Left lung (tissue), 10 donors: ENCODE measurements around the gene SRPK2. TPM values are rescaled to one million over a fixed set of nuclear protein-coding genes. Genes with fewer than 3 reads are reported as not detected.

ENCODE experiments used
- ATAC-seq: fragments of 200-7000 bp; cut with Tn5 transposase; one replicate; pipeline ENCODE4 v1.9.1; 2020; ENCODE audit warnings: moderate library complexity
- DNase-seq, 4 donors: peaks; one replicate each; pipeline ENCODE4 v3.0.0-alpha.2; 2013 to 2020
- H3K27ac ChIP-seq, 2 donors: fragments of 200-600 bp; sonication (generic) in 1 of 2; one replicate each; pipeline versions ENCODE4 v1.5.0 to v1.8.0; 2020 to 2021
- H3K27me3 ChIP-seq, 2 donors: fragments of 200-600 bp; sonication (generic) in 1 of 2; one replicate each; pipeline versions ENCODE4 v1.5.0 to v1.8.0; 2020 to 2021
- H3K36me3 ChIP-seq, 2 donors: fragments of 200-600 bp; sonication (generic) in 1 of 2; one replicate each; pipeline versions ENCODE4 v1.5.0 to v1.8.0; 2020 to 2021
- H3K4me1 ChIP-seq, 2 donors: fragments of 200-600 bp; one replicate each; pipeline ENCODE4 v1.8.0; 2021
- H3K4me3 ChIP-seq, 2 donors: fragments of 200-600 bp; sonication (generic) in 1 of 2; one replicate each; pipeline versions ENCODE4 v1.5.0 to v1.8.0; 2020 to 2021; ENCODE audit warnings: mild to moderate bottlenecking in 1 of 2
- H3K9me3 ChIP-seq, 2 donors: fragments of 200-600 bp; sonication (generic) in 1 of 2; one replicate each; pipeline versions ENCODE4 v1.5.0 to v1.8.0; 2020 to 2021
- intact Hi-C, 2 donors: fragments of 100-400 bp; cut with DNase I; formaldehyde crosslinking; loops; one replicate each; pipeline versions ENCODE4 v1.11.2 to v1.14.2; 2022
- polyA plus RNA-seq, 6 donors: library from polyadenylated mRNA; unstranded; fragments of 120-200 nt; gene quantifications; one replicate each; pipeline ENCODE4 v1.2.1, GENCODE V29; 2013; ENCODE audit not compliant: insufficient read length in 6 of 6
- total RNA-seq, 2 donors: library from RNA; stranded (reverse); fragmentation: NEBNext Ultra II Directional; extraction: Animal tissue kit (Norgen Biotek cat#: 25700); gene quantifications; one replicate each; pipeline ENCODE4 v1.2.1, GENCODE V29; 2021
- TF ChIP-seq, protein P1 (sequence below), 2 donors: fragments of 200-600 bp; sonication (generic) in 1 of 2; IDR thresholded peaks; one replicate each; pipeline versions ENCODE4 v1.5.0 to v1.8.0; 2021; ENCODE audit warnings: antibody characterized with exemption in 2 of 2
- donor health status: DM: no; HTN: yes; CAD: no.
- donor health status: DM: no; HTN: no; CAD: no.

SRPK2 gene
- total and polyA plus RNA-seq, 8 donors = 42.9 to 63.4 (median 52.1) TPM

DNA sequence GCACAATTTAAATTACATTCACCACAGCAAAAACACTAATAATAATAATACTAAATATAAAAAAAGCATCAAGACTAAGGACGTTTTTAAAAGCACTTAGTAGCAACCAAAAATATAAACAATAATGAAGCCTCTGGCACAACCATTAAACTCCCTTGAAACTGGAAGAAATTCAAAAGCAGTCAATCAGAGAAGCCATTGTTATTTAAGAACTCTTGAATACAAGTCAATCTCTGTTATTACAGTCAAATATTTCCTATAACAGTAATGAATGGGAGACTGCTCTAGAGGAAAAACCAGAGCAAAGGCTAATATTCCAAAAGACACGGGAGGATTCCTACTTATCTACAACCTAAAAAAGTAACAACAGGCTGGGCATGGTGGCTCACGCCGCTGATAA lies 210.5 kb downstream of the SRPK2 start:
- no peaks in the 10 kb centered on the region for H3K27me3 ChIP-seq
- TF ChIP-seq, protein P1, sequence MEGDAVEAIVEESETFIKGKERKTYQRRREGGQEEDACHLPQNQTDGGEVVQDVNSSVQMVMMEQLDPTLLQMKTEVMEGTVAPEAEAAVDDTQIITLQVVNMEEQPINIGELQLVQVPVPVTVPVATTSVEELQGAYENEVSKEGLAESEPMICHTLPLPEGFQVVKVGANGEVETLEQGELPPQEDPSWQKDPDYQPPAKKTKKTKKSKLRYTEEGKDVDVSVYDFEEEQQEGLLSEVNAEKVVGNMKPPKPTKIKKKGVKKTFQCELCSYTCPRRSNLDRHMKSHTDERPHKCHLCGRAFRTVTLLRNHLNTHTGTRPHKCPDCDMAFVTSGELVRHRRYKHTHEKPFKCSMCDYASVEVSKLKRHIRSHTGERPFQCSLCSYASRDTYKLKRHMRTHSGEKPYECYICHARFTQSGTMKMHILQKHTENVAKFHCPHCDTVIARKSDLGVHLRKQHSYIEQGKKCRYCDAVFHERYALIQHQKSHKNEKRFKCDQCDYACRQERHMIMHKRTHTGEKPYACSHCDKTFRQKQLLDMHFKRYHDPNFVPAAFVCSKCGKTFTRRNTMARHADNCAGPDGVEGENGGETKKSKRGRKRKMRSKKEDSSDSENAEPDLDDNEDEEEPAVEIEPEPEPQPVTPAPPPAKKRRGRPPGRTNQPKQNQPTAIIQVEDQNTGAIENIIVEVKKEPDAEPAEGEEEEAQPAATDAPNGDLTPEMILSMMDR (IDR thresholded peaks at IDR 0.05) = no peak
- intact Hi-C loops = no loop called here

DNA sequence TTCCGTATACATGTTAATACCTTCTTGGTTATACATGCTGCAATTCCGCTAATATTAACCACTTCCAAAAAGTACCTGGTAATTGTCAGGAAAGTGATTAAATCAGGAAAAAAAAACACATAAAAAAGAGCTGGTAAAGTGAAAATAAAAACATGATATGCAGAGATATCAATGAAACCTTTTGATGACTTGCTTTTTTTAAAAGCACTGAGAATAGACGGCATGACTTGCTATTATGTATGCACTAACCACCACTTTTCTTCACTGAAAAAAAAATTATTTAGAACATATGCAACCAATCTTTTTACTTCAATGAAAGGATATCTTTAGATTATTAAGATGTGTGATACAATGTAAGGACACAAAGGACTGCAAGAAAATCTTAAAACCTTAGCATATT lies 211.7 kb downstream of the SRPK2 start:
- ATAC-seq = no peak
- Histone ChIP-seq H3K27me3 (no peaks in the 10 kb centered on the region), H3K36me3 (no peaks in the 10 kb centered on the region), H3K9me3 (no peaks in the 10 kb centered on the region), H3K27ac (no peak overlapping the region), H3K4me1 (no peaks in the 10 kb centered on the region), H3K4me3 (no peak overlapping the region)
- TF ChIP-seq, protein P1 (IDR thresholded peaks at IDR 0.05) = no peak
- DNase-seq = no peak
- intact Hi-C loops = no loop called here

More for the DNA sequence above, 210.5 kb downstream of the SRPK2 start:
- ATAC-seq (no peak), DNase-seq (no peak)
- Histone ChIP-seq H3K4me1 (no peaks in the 10 kb centered on the region), H3K9me3 (no peaks in the 10 kb centered on the region), H3K4me3 (no peak overlapping the region), H3K36me3 (no peaks in the 10 kb centered on the region), H3K27ac (no peak overlapping the region)

GRCh38 chr7:105173586-105173985 lies 215.1 kb downstream of the SRPK2 start:
- intact Hi-C loops = no loop called here

DNA sequence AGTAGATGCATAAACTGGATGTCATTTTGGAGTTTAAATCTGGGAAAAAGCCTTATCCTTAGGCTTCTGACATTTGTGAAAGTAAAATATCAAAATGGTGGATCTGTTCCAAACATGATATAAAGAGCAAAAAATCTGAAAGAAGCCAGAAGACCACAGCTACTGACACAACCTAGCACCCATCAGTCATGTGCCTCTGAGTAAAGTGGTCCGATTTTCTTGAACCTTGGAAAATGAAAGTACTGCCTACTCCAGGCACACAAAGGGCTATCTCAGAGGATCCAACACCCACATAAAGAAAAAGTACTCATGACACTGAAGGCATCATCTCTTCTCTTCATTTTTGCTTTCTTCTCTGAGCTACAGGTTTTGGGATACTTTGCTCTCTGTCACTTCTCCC lies 224.0 kb downstream of the SRPK2 start:
- H3K27me3 ChIP-seq = no peaks in the 10 kb centered on the region
- no peak for ATAC-seq
- H3K36me3 ChIP-seq = peaks cover 0 to 45% of the 10 kb centered on the region in 2 donors
- no peak overlapping the region for H3K27ac ChIP-seq
- TF ChIP-seq, protein P1 (IDR thresholded peaks at IDR 0.05) = no peak
- no peaks in the 10 kb centered on the region for H3K4me1 ChIP-seq
- DNase-seq = no peak
- H3K9me3 ChIP-seq = no peaks in the 10 kb centered on the region
- intact Hi-C loops = no loop called here
- H3K4me3 ChIP-seq = no peak overlapping the region

More at GRCh38 chr7:105173586-105173985, 215.1 kb downstream of the SRPK2 start:
- H3K27me3 ChIP-seq = no peaks in the 10 kb centered on the region
- TF ChIP-seq, protein P1 (IDR thresholded peaks at IDR 0.05) = no peak
- no peaks in the 10 kb centered on the region for H3K9me3 ChIP-seq
- no peak for DNase-seq
- H3K36me3 ChIP-seq = no peaks in the 10 kb centered on the region
- H3K27ac ChIP-seq = no peak overlapping the region
- H3K4me1 ChIP-seq = no peaks in the 10 kb centered on the region
- no peak for ATAC-seq
- H3K4me3 ChIP-seq = no peak overlapping the region

GRCh38 chr7:105163718-105164117 lies 225.0 kb downstream of the SRPK2 start:
- no peaks in the 10 kb centered on the region for H3K4me1 ChIP-seq
- no peaks in the 10 kb centered on the region for H3K9me3 ChIP-seq
- H3K27ac ChIP-seq = no peak overlapping the region
- H3K4me3 ChIP-seq = no peak overlapping the region
- H3K36me3 ChIP-seq = peaks cover 0 to 45% of the 10 kb centered on the region in 2 donors
- H3K27me3 ChIP-seq = no peaks in the 10 kb centered on the region
- ATAC-seq (no peak), DNase-seq (no peak)
- intact Hi-C loops = no loop called here
- TF ChIP-seq, protein P1 (IDR thresholded peaks at IDR 0.05) = no peak
